IMR-90 (cell line): ENCODE measurements around the gene CACNG6. TPM values are rescaled to one million over a fixed set of nuclear protein-coding genes. Genes with fewer than 3 reads are reported as not detected.

ENCODE experiments used
- ATAC-seq: fragments of 200-7000 bp; cut with Tn5 transposase; 2 replicates; pipeline ENCODE4 v1.9.1; 2020; ENCODE audit warnings: low read depth, mild to moderate bottlenecking, moderate library complexity
- BruUV-seq: library from RNA; stranded (reverse); fragments of 400-500 nt; replicated peaks from 2 replicates; lab custom pipeline; 2021; lab: Mats Ljungman, UMichigan
- CTCF ChIA-PET: fragments of 300-600 bp; formaldehyde crosslinking; extraction: SDS; loops from one replicate; lab custom pipeline; 2021; ENCODE audit warnings: antibody characterized with exemption; lab: Yijun Ruan, JAX
- POLR2A ChIA-PET: fragments of 300-600 bp; sonication (Branson Sonifier 250); formaldehyde crosslinking; loops from one replicate; lab custom pipeline; 2022; ENCODE audit warnings: antibody characterized with exemption; ENCODE audit not compliant: unreplicated experiment; lab: Charles Lee
- DNase-seq: peaks from one replicate; pipeline ENCODE4 v3.0.0; 2013
- H2AFZ ChIP-seq: replicated peaks from 2 replicates; pipeline ENCODE3; 2013; ENCODE audit warnings: low read length, mild to moderate bottlenecking; ENCODE audit not compliant: poor library complexity
- H2AK5ac ChIP-seq: 2 replicates; pipeline ENCODE4 v1.6.1; 2013; ENCODE audit warnings: low read depth, low read length, inconsistent platforms
- H2AK9ac ChIP-seq: replicated peaks from 2 replicates; pipeline ENCODE3; 2013; ENCODE audit warnings: mild to moderate bottlenecking, low read depth, low read length, moderate library complexity; ENCODE audit not compliant: poor library complexity
- H2BK120ac ChIP-seq: 2 replicates; pipeline ENCODE4 v1.6.1; 2013; ENCODE audit warnings: low read depth, low read length, inconsistent platforms
- H2BK15ac ChIP-seq: 3 replicates; pipeline ENCODE4 v1.6.1; 2013; ENCODE audit warnings: low read depth, low read length, inconsistent platforms
- H2BK20ac ChIP-seq: 2 replicates; pipeline ENCODE4 v1.6.1; 2013; ENCODE audit warnings: low read depth, mild to moderate bottlenecking, inconsistent platforms, low read length, moderate library complexity
- H2BK5ac ChIP-seq: 2 replicates; pipeline ENCODE4 v1.6.1; 2013; ENCODE audit warnings: mild to moderate bottlenecking, low read depth, low read length, inconsistent platforms; ENCODE audit not compliant: poor library complexity, severe bottlenecking
- H3K14ac ChIP-seq: replicated peaks from 2 replicates; pipeline ENCODE4 v1.6.1; 2013; ENCODE audit warnings: low read depth, low read length, inconsistent platforms
- H3K18ac ChIP-seq: 2 replicates; pipeline ENCODE4 v1.6.1; 2013; ENCODE audit warnings: low read depth, low read length, control low read depth
- H3K23ac ChIP-seq: 2 replicates; pipeline ENCODE4 v1.6.1; 2013; ENCODE audit warnings: low read depth, low read length, inconsistent platforms
- H3K27ac ChIP-seq: 2 replicates; pipeline ENCODE4 v1.5.1; 2013; ENCODE audit warnings: mild to moderate bottlenecking, control low read depth, low read length; ENCODE audit not compliant: insufficient read depth
- H3K27me3 ChIP-seq: 2 replicates; pipeline ENCODE4 v1.6.1; 2013; ENCODE audit warnings: low read length; ENCODE audit not compliant: control insufficient read depth, insufficient read depth
- H3K36me3 ChIP-seq: 2 replicates; pipeline ENCODE4 v1.6.1; 2013; ENCODE audit warnings: low read length, mixed read lengths; ENCODE audit not compliant: control insufficient read depth, insufficient read depth
- H3K4ac ChIP-seq: 2 replicates; pipeline ENCODE4 v1.6.1; 2013; ENCODE audit warnings: low read depth, low read length, inconsistent platforms
- H3K4me1 ChIP-seq: 2 replicates; pipeline ENCODE4 v1.6.1; 2013; ENCODE audit warnings: low read length, mixed read lengths; ENCODE audit not compliant: control insufficient read depth, insufficient read depth
- H3K4me2 ChIP-seq: 2 replicates; pipeline ENCODE4 v1.6.1; 2013; ENCODE audit warnings: low read depth, mild to moderate bottlenecking, control low read depth, low read length, moderate library complexity
- H3K4me3 ChIP-seq: 2 replicates; pipeline ENCODE4 v1.5.1; 2013; ENCODE audit warnings: low read depth, mild to moderate bottlenecking, control low read depth, low read length, moderate library complexity; ENCODE audit not compliant: insufficient read depth
- H3K56ac ChIP-seq: 2 replicates; pipeline ENCODE4 v1.6.1; 2013; ENCODE audit warnings: low read length, inconsistent platforms; ENCODE audit not compliant: insufficient read depth; ENCODE audit errors: extremely low read depth
- H3K79me1 ChIP-seq, 2 experiments: 2 replicates each; pipeline ENCODE4 v1.6.1; 2013; ENCODE audit warnings: low read length in 2 of 2, inconsistent platforms in 1 of 2, low read depth in 1 of 2
- H3K9ac ChIP-seq: 2 replicates; pipeline ENCODE4 v1.6.1; 2013; ENCODE audit warnings: low read depth, low read length, control low read depth
- H3K9me1 ChIP-seq: 2 replicates; pipeline ENCODE4 v1.6.1; 2013; ENCODE audit warnings: low read length, inconsistent platforms; ENCODE audit not compliant: insufficient read depth
- H3K9me3 ChIP-seq: 2 replicates; pipeline ENCODE4 v1.6.1; 2013; ENCODE audit warnings: low read length; ENCODE audit not compliant: control insufficient read depth, insufficient read depth
- H4K20me1 ChIP-seq: 2 replicates; pipeline ENCODE4 v1.6.1; 2013; ENCODE audit warnings: low read length, inconsistent platforms; ENCODE audit not compliant: insufficient read depth
- H4K5ac ChIP-seq: 2 replicates; pipeline ENCODE4 v1.6.1; 2013; ENCODE audit warnings: mild to moderate bottlenecking, low read depth, low read length, control low read depth
- H4K8ac ChIP-seq, 2 experiments: 2 replicates each; pipeline ENCODE4 v1.6.1; 2013; ENCODE audit warnings: low read depth in 2 of 2, low read length in 2 of 2, control low read depth in 1 of 2, inconsistent platforms in 1 of 2
- H4K91ac ChIP-seq: 2 replicates; pipeline ENCODE4 v1.6.1; 2013; ENCODE audit warnings: low read depth, low read length, inconsistent platforms; ENCODE audit not compliant: insufficient read depth
- BHLHE40 ChIP-seq: fragments of 150-350 bp; IDR thresholded peaks from 2 replicates; pipeline ENCODE4 v1.6.1; 2016; ENCODE audit warnings: mild to moderate bottlenecking, low read depth, low read length
- CEBPB ChIP-seq: IDR thresholded peaks from 2 replicates; pipeline ENCODE4 v1.6.1; 2012; ENCODE audit warnings: low read depth, low read length, improper control_type of control experiment
- CHD1 ChIP-seq: IDR thresholded peaks from 2 replicates; pipeline ENCODE4 v1.6.1; 2012; ENCODE audit warnings: low read depth, low read length, improper control_type of control experiment
- CTCF ChIP-seq: conservative IDR thresholded peaks from 2 replicates; pipeline ENCODE4 v1.5.1; 2012; ENCODE audit warnings: mild to moderate bottlenecking, low read depth, low read length, improper control_type of control experiment
- ELK1 ChIP-seq: fragments of 150-350 bp; IDR thresholded peaks from 2 replicates; pipeline ENCODE4 v1.6.1; 2016; ENCODE audit warnings: low read depth, mild to moderate bottlenecking, low read length, moderate library complexity, borderline replicate concordance
- FOS ChIP-seq: fragments of 150-350 bp; IDR thresholded peaks from 2 replicates; pipeline ENCODE4 v1.6.1; 2016; ENCODE audit warnings: low read depth, low read length
- MAFK ChIP-seq: IDR thresholded peaks from 2 replicates; pipeline ENCODE4 v1.6.1; 2012; ENCODE audit warnings: low read depth, low read length, improper control_type of control experiment
- MAZ ChIP-seq: IDR thresholded peaks from 2 replicates; pipeline ENCODE4 v1.6.1; 2012; ENCODE audit warnings: low read depth, mild to moderate bottlenecking, low read length, improper control_type of control experiment, moderate library complexity, borderline replicate concordance
- MXI1 ChIP-seq: IDR thresholded peaks from 2 replicates; pipeline ENCODE4 v1.6.1; 2012; ENCODE audit warnings: low read depth, mild to moderate bottlenecking, low read length, moderate library complexity, borderline replicate concordance
- NFE2L2 ChIP-seq: fragments of 150-350 bp; IDR thresholded peaks from 2 replicates; pipeline ENCODE4 v1.6.1; 2016; ENCODE audit warnings: low read depth, mild to moderate bottlenecking, low read length
- POLR2A ChIP-seq: IDR thresholded peaks from 2 replicates; pipeline ENCODE4 v1.6.1; 2012; ENCODE audit warnings: mild to moderate bottlenecking, low read depth, low read length
- RAD21 ChIP-seq: IDR thresholded peaks from 2 replicates; pipeline ENCODE4 v1.6.1; 2012; ENCODE audit warnings: low read length, improper control_type of control experiment
- RCOR1 ChIP-seq: IDR thresholded peaks from 2 replicates; pipeline ENCODE4 v1.6.1; 2012; ENCODE audit warnings: mild to moderate bottlenecking, low read length, improper control_type of control experiment; ENCODE audit not compliant: insufficient replicate concordance
- RFX5 ChIP-seq: IDR thresholded peaks from 2 replicates; pipeline ENCODE4 v1.8.0; 2012; ENCODE audit warnings: low read depth, mild to moderate bottlenecking, low read length, moderate library complexity
- SMC3 ChIP-seq: fragments of 150-350 bp; IDR thresholded peaks from 2 replicates; pipeline ENCODE4 v1.6.1; 2016; ENCODE audit warnings: low read depth, mild to moderate bottlenecking, antibody characterized with exemption, low read length, moderate library complexity
- USF2 ChIP-seq: fragments of 150-350 bp; IDR thresholded peaks from 2 replicates; pipeline ENCODE4 v1.6.1; 2017; ENCODE audit warnings: mild to moderate bottlenecking, antibody characterized with exemption, low read length, low read depth
- WGBS, 2 experiments: methylation state at CpG; one replicate each; pipeline versions ENCODE4 v1.1.5 to v1.1.7; 2013; ENCODE audit warnings: missing lambda C conversion rate in 2 of 2; ENCODE audit not compliant: insufficient read length in 1 of 2; ENCODE audit errors: extremely low coverage in 2 of 2; 5-methylcytosine and 5-hydroxymethylcytosine counted together
- dilution Hi-C: fragments of 300-500 bp; cut with HindIII; formaldehyde crosslinking; loops from one replicate; pipeline ENCODE4 v1.14.3; 2018; ENCODE audit warnings: low sequenced_read_pairs; ENCODE audit not compliant: unreplicated experiment
- in situ Hi-C: fragments of 300-500 bp; cut with MboI; formaldehyde crosslinking; loops from 3 replicates; pipeline ENCODE4 v1.14.3; 2019; ENCODE audit warnings: low sequenced_read_pairs, inconsistent platforms, mixed read lengths
- intact Hi-C: fragments of 100-400 bp; cut with micrococcal nuclease; formaldehyde crosslinking; loops from 2 replicates; pipeline ENCODE4 v1.10.0; 2022
- polyA plus RNA-seq, 3 experiments: library from polyadenylated mRNA; depleted of rRNA; stranded (reverse); fragments of >200 nt; gene quantifications; 2 replicates each; pipeline ENCODE4 v1.2.3, GENCODE V29; 2012; ENCODE audit warnings: low replicate concordance in 1 of 3
- total RNA-seq: library from RNA; depleted of rRNA; stranded (reverse); fragments of >200 nt; gene quantifications from 2 replicates; pipeline ENCODE4 v1.2.3, GENCODE V29; 2012

The CACNG6 gene
- total and polyA plus RNA-seq, 2 of the 4 experiments (the other 2 are of a cell fraction), result not detected

GRCh38 chr19:54045771-54046170 lies 54.3 kb downstream of the CACNG6 start:
- Histone ChIP-seq H3K9me1 (no peaks in the 10 kb centered on the region), H2BK15ac (no peak overlapping the region), H4K8ac (no peak overlapping the region), H3K9me3 (no peaks in the 10 kb centered on the region; the same call in 1 of the 2 replicates), H2BK5ac (no peak overlapping the region), H3K79me1 (no peaks in the 10 kb centered on the region), H3K14ac (no peak overlapping the region), H2AFZ (no peak overlapping the region), H3K9ac (no peak overlapping the region), H2BK20ac (no peak overlapping the region), H3K27me3 (no peaks in the 10 kb centered on the region), H3K4me1 (no peaks in the 10 kb centered on the region), H2BK120ac (no peak overlapping the region), H4K91ac (no peak overlapping the region), H3K4ac (no peak overlapping the region), H3K27ac (no peak overlapping the region), H2AK5ac (no peak overlapping the region), H2AK9ac (no peak overlapping the region), H4K20me1 (no peaks in the 10 kb centered on the region), H3K23ac (no peak overlapping the region), H4K5ac (no peak overlapping the region), H3K4me3 (no peak overlapping the region), H3K18ac (no peak overlapping the region), H3K56ac (no peak overlapping the region), H3K4me2 (no peak overlapping the region), H3K36me3 (no peaks in the 10 kb centered on the region)
- no peak for DNase-seq
- BruUV-seq, result no TSS peak
- WGBS, 2 experiments, result no CpG with 5 or more reads among the region's 2 CpGs
- dilution Hi-C loops, result no loop called here
- ChIA-PET CTCF (no interaction called here), POLR2A (no interaction called here)
- TF ChIP-seq CHD1, result no peak
- no peak for TF ChIP-seq RFX5
- no peak for TF ChIP-seq MXI1
- TF ChIP-seq MAFK, result no peak
- no peak for TF ChIP-seq NFE2L2
- TF ChIP-seq CTCF, result no peak
- no peak for TF ChIP-seq FOS
- TF ChIP-seq RAD21, result no peak
- TF ChIP-seq RCOR1, result no peak
- no peak for TF ChIP-seq POLR2A
- TF ChIP-seq BHLHE40, result no peak
- no peak for TF ChIP-seq ELK1
- no peak for TF ChIP-seq SMC3
- TF ChIP-seq USF2, result no peak
- TF ChIP-seq CEBPB, result no peak
- TF ChIP-seq MAZ, result no peak
- in situ Hi-C loops, result no loop called here
- no peak for ATAC-seq
- intact Hi-C loops, result no loop called here
